B cell (primary cell): ENCODE data around the gene KCNJ5. TPM values are rescaled to one million over a fixed set of nuclear protein-coding genes. Genes with fewer than 3 reads are reported as not detected.
"Not testable (repeated sequence)": the region's sequence is repeated elsewhere in the genome, so short reads cannot be mapped to it uniquely, and the experiment has no call there.

ENCODE experiments used
- ATAC-seq: fragments of 200-7000 bp; cut with Tn5 transposase; one replicate; pipeline ENCODE4 v1.10.0; 2021; ENCODE audit warnings: low read depth, mild to moderate bottlenecking, moderate number of reproducible peaks, moderate library complexity
- CTCF ChIA-PET: fragments of 350-600 bp; sonication (Branson Sonifier 250); formaldehyde crosslinking; loops from one replicate; lab custom pipeline; 2021; ENCODE audit warnings: antibody characterized with exemption, inconsistent platforms; lab: Charles Lee
- POLR2A ChIA-PET: fragments of 350-600 bp; sonication (Branson Sonifier 250); formaldehyde crosslinking; loops from one replicate; lab custom pipeline; 2021; ENCODE audit warnings: antibody characterized with exemption; lab: Charles Lee
- DNase-seq: peaks from one replicate; pipeline ENCODE4 v3.0.0; 2013
- H2AFZ ChIP-seq: 2 replicates; pipeline ENCODE4 v1.6.1; 2012; ENCODE audit warnings: mild to moderate bottlenecking, low read depth, low read length; ENCODE audit not compliant: insufficient read depth, poor library complexity, severe bottlenecking
- H3K27ac ChIP-seq, 2 donors: 1 replicate in 1 of 2; 2 replicates in 1 of 2; pipeline ENCODE4 v1.5.1; 2012 to 2013; ENCODE audit warnings: low read length in 2 of 2, mild to moderate bottlenecking in 2 of 2, moderate library complexity in 1 of 2
- H3K27me3 ChIP-seq, 4 experiments: fragments of 200-600 bp in 1 of 4; sonication (generic) in 1 of 4; replicated peaks in 1 of 4; 1 replicate in 2 of 4; 2 replicates in 2 of 4; pipeline versions ENCODE4 v1.6.1 to v1.7.0; 2013 to 2016; ENCODE audit warnings: low read length in 3 of 4, mild to moderate bottlenecking in 2 of 4, mixed read lengths in 1 of 4, moderate library complexity in 1 of 4; ENCODE audit not compliant: insufficient read depth in 4 of 4, control insufficient read depth in 3 of 4; ENCODE audit errors: control extremely low read depth in 1 of 4
- H3K36me3 ChIP-seq, 2 experiments: replicated peaks in 1 of 2; 1 replicate in 1 of 2; 2 replicates in 1 of 2; pipeline versions ENCODE4 v1.6.1 to v1.7.1; 2013; ENCODE audit warnings: low read length in 1 of 2; ENCODE audit not compliant: insufficient read depth in 2 of 2, control insufficient read depth in 1 of 2; ENCODE audit errors: control extremely low read depth in 1 of 2, extremely low read depth in 1 of 2
- H3K4me1 ChIP-seq, 2 donors: fragments of 200-600 bp in 1 of 2; sonication (generic) in 1 of 2; 1 replicate in 1 of 2; 2 replicates in 1 of 2; pipeline versions ENCODE4 v1.5.1 to v1.6.1; 2013 to 2017; ENCODE audit warnings: low read length in 2 of 2; ENCODE audit not compliant: control insufficient read depth in 2 of 2, insufficient read depth in 2 of 2
- H3K4me2 ChIP-seq: replicated peaks from 2 replicates; pipeline ENCODE3; 2012; ENCODE audit warnings: mild to moderate bottlenecking, low read depth, low read length; ENCODE audit not compliant: poor library complexity, severe bottlenecking
- H3K4me3 ChIP-seq, 5 experiments: fragments of 200-600 bp in 1 of 5; sonication (generic) in 1 of 5; 1 replicate in 3 of 5; 2 replicates in 2 of 5; pipeline versions ENCODE4 v1.5.1 to v1.7.0; 2011 to 2016; ENCODE audit warnings: low read length in 4 of 5, mild to moderate bottlenecking in 4 of 5, low read depth in 2 of 5, control low read depth in 1 of 5, moderate library complexity in 1 of 5; ENCODE audit not compliant: insufficient read depth in 1 of 5; ENCODE audit errors: control extremely low read depth in 1 of 5, extremely low read depth in 1 of 5
- H3K79me2 ChIP-seq: fragments of 200-600 bp; sonication (generic); one replicate; pipeline ENCODE4 v1.6.0; 2016; ENCODE audit warnings: low read length; ENCODE audit not compliant: control insufficient read depth, insufficient read depth
- H3K9ac ChIP-seq: fragments of 200-600 bp; sonication (generic); 2 replicates; pipeline ENCODE4 v1.6.1; 2017; ENCODE audit warnings: mild to moderate bottlenecking, low read length, moderate library complexity
- H3K9me3 ChIP-seq, 3 donors: one replicate each; pipeline versions ENCODE4 v1.6.1 to v1.7.1; 2013; ENCODE audit warnings: low read length in 2 of 3; ENCODE audit not compliant: control insufficient read depth in 2 of 3, insufficient read depth in 1 of 3; ENCODE audit errors: control extremely low read depth in 1 of 3
- H4K20me1 ChIP-seq: 2 replicates; pipeline ENCODE4 v1.6.0; 2012; ENCODE audit warnings: mild to moderate bottlenecking, low read length; ENCODE audit not compliant: insufficient read depth, control insufficient read depth, poor library complexity, severe bottlenecking
- H3K27ac Mint-ChIP-seq: one replicate; pipeline ENCODE4 v1.8.0; 2021; ENCODE audit warnings: mixed read lengths
- H3K27me3 Mint-ChIP-seq: one replicate; pipeline ENCODE4 v1.8.0; 2021; ENCODE audit warnings: mixed read lengths
- H3K4me1 Mint-ChIP-seq: one replicate; pipeline ENCODE4 v1.8.0; 2021; ENCODE audit warnings: mixed read lengths
- H3K4me3 Mint-ChIP-seq: one replicate; pipeline ENCODE4 v1.8.0; 2021; ENCODE audit warnings: mixed read lengths
- H3K9me3 Mint-ChIP-seq: one replicate; pipeline ENCODE4 v1.8.0; 2022; ENCODE audit warnings: mixed read lengths; ENCODE audit not compliant: insufficient read depth
- CTCF ChIP-seq: fragments of 200-600 bp; IDR thresholded peaks from one replicate; pipeline ENCODE4 v1.8.0; 2022; ENCODE audit warnings: antibody characterized with exemption, mild to moderate bottlenecking
- EZH2 ChIP-seq: IDR thresholded peaks from 2 replicates; pipeline ENCODE4 v1.6.1; 2012; ENCODE audit warnings: borderline replicate concordance, low read depth, mild to moderate bottlenecking, moderate library complexity, low read length; ENCODE audit not compliant: insufficient read depth, poor library complexity, severe bottlenecking
- WGBS: methylation state at CpG from one replicate; pipeline ENCODE4 v1.1.5; 2013; ENCODE audit warnings: missing lambda C conversion rate; ENCODE audit not compliant: insufficient coverage; 5-methylcytosine and 5-hydroxymethylcytosine counted together
- intact Hi-C: fragments of 100-400 bp; cut with micrococcal nuclease; formaldehyde crosslinking; loops from one replicate; pipeline ENCODE4 v1.10.0; 2022
- polyA plus RNA-seq: library from polyadenylated mRNA; depleted of rRNA; stranded (reverse); fragments of >200 nt; gene quantifications from 2 replicates; pipeline ENCODE4 v1.2.3, GENCODE V29; 2012
- total RNA-seq, 2 donors: library from RNA; stranded (reverse); fragments of 120-200 nt in 1 of 2; gene quantifications; 1 replicate in 1 of 2; 2 replicates in 1 of 2; pipeline versions ENCODE4 v1.2.3 to v1.2.4, GENCODE V29; 2013 to 2022

KCNJ5 gene
- total and polyA plus RNA-seq, 2 donors (not counting 1 experiment from before 2014, with no cell fraction given): 0.01 TPM; not detected in 1

- no peak for TF ChIP-seq EZH2
- TF ChIP-seq CTCF: no peak
- Histone ChIP-seq H2AFZ (no peak overlapping the region), H4K20me1 (no peaks in the 10 kb centered on the region), H3K27ac (no peak overlapping the region), H3K4me2 (no peak overlapping the region), H3K9me3 (peaks cover 0 to 4% (median 0%) of the 10 kb centered on the region in 3 donors), H3K4me1 (peaks cover 0 to 4% of the 10 kb centered on the region in 2 donors), H3K27me3 (peaks cover 0 to 20% (median 0%) of the 10 kb centered on the region in 4 experiments), H3K9ac (no peak overlapping the region), H3K79me2 (no peaks in the 10 kb centered on the region), H3K4me3 (no peak overlapping the region), H3K36me3 (no peaks in the 10 kb centered on the region)
- Mint-ChIP-seq H3K27ac (no peak overlapping the region), H3K9me3 (no peaks in the 10 kb centered on the region), H3K4me1 (peaks cover 5% of the 10 kb centered on the region), H3K27me3 (peaks cover 35% of the 10 kb centered on the region), H3K4me3 (no peak overlapping the region)
- ChIA-PET POLR2A (no interaction called here), CTCF (interaction anchor here (1.1 to 3.8 kb wide), 3 partner anchors 12 to 37 kb away, joined by 4 to 13 read pairs (median 5); no protein-coding TSS in a partner anchor)
- no peak for ATAC-seq
- 40% methylated on average over 5 of the region's 5 CpGs for WGBS
- intact Hi-C loops: no loop called here
- no peak for DNase-seq
Measured at GRCh38 chr11:128919216-128919615, 28.1 kb downstream of the KCNJ5 start.

DNA sequence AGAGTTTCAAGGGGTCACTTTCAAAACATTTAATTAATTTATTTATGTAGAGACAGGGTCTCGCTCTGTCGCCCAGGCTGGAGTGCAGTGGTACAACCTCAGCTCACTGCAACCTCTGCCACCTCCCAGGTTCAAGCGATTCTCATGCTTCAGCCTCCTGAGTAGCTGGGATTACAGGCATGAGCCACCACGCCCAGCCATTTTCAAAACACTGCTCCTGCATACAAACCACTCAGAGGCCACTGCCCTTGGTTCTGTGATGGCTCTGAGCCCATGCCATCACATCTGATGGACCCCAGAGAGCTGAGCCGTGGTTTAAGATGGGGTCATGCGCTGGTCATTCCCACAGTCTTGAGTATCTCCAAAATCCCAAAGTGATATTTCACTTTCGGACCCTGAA is 28.5 kb downstream of the KCNJ5 start:
- H3K27me3 ChIP-seq: peaks cover 0 to 24% (median 0%) of the 10 kb centered on the region in 4 experiments
- CTCF ChIA-PET: interaction anchor here (1.1 to 3.8 kb wide), 3 partner anchors 13 to 37 kb away, joined by 4 to 13 read pairs (median 5); no protein-coding TSS in a partner anchor
- peaks cover 31% of the 10 kb centered on the region for H3K27me3 Mint-ChIP-seq
- ATAC-seq, intact Hi-C loops, H3K4me1 Mint-ChIP-seq, H3K79me2 ChIP-seq, H3K9me3 Mint-ChIP-seq, H3K4me3 ChIP-seq, H3K9me3 ChIP-seq, POLR2A ChIA-PET, H3K9ac ChIP-seq, H3K4me2 ChIP-seq, H3K4me1 ChIP-seq, H2AFZ ChIP-seq, H3K27ac ChIP-seq, H3K27ac Mint-ChIP-seq, H3K36me3 ChIP-seq, H4K20me1 ChIP-seq, H3K4me3 Mint-ChIP-seq, DNase-seq: not testable (repeated sequence)
- 94% methylated on average over 7 of the region's 7 CpGs for WGBS
